ENCODE results near the gene TET3.

GRCh38 chr2:73944714-73945113, 40.0 kb upstream of the TET3 start:
- TF ChIP-seq CTCF (conservative IDR thresholded peaks at IDR 0.05; ENCODE audit: low read depth, low read length) (no peak), EZH2 (IDR thresholded peaks at IDR 0.05; ENCODE audit: low read length, unreplicated experiment) (no peak), EZH2phosphoT487 (IDR thresholded peaks at IDR 0.05; ENCODE audit: borderline replicate concordance, low read length) (no peak)
